ENCODE measurements around the gene TSC2. TPM values are rescaled to one million over a fixed set of nuclear protein-coding genes. Genes with fewer than 3 reads are reported as not detected.
A peak's percentile ranks its signal among the peaks of the same experiment; 100 is the strongest.
"Not testable (repeated sequence)": the region's sequence is repeated elsewhere in the genome, so short reads cannot be mapped to it uniquely, and the experiment has no call there.

Gene TSC2
- total RNA-seq, 1 experiment from 2014 or later, result 109 TPM

- H3K4me3 ChIP-seq (ENCODE audit: low read depth, low read length), result peak overlapping the region; percentile 63
- no peaks in the 10 kb centered on the region for H3K9me3 Mint-ChIP-seq (ENCODE audit: unreplicated experiment)
- intact Hi-C loops (cut with micrococcal nuclease; ENCODE audit: unreplicated experiment), result no loop called here
- peak overlapping the region; percentile 77 for H3K4me3 Mint-ChIP-seq (ENCODE audit: unreplicated experiment)
- peak in 1 of 2 experiments; percentile 26 for DNase-seq
- peak overlapping the region; percentile 53 for H3K27ac Mint-ChIP-seq (ENCODE audit: unreplicated experiment)
- no peaks in the 10 kb centered on the region; the same call in 1 of the 2 replicates for H3K36me3 ChIP-seq (ENCODE audit: control insufficient read depth, insufficient read depth, low read length)
- H3K27me3 Mint-ChIP-seq (ENCODE audit: insufficient read depth, unreplicated experiment), result no peaks in the 10 kb centered on the region
- H3K9me3 ChIP-seq, result no peaks in the 10 kb centered on the region
- ChIA-PET CTCF (interaction anchor here (0.7 to 1.3 kb wide), 2 partner anchors 11 to 132 kb away, joined by 3 to 7 read pairs; partner anchors contain the start of gene NPW), POLR2A (interaction anchor here (0.7 to 1.9 kb wide), 3 partner anchors 44 to 744 kb away, joined by 4 to 16 read pairs (median 6); partner anchors contain the start of genes RPS2, SRRM2 and TRAF7)
- H3K4me1 ChIP-seq, result peaks cover 15% of the 10 kb centered on the region; the same call in 1 of the 2 replicates
- H3K36me3 Mint-ChIP-seq (ENCODE audit: insufficient read depth, unreplicated experiment), result peaks cover 31% of the 10 kb centered on the region
- peaks cover 5% of the 10 kb centered on the region for H3K4me1 Mint-ChIP-seq (ENCODE audit: low read depth, unreplicated experiment)
- no TSS peak for BruUV-seq (replicated peaks)
- TF ChIP-seq CTCF (IDR thresholded peaks at IDR 0.05; ENCODE audit: insufficient read depth in 1 of 2, low read depth in 1 of 2, low read length in 1 of 2, severe bottlenecking in 1 of 2, unreplicated experiment in 1 of 2), result no peak
- no peaks in the 10 kb centered on the region for H3K27me3 ChIP-seq (replicated peaks; ENCODE audit: control insufficient read depth, insufficient read depth, low read length)
These were observed 39.1 kb upstream of the TSC2 start for GRCh38 chr16:2008631-2009163.

DNA sequence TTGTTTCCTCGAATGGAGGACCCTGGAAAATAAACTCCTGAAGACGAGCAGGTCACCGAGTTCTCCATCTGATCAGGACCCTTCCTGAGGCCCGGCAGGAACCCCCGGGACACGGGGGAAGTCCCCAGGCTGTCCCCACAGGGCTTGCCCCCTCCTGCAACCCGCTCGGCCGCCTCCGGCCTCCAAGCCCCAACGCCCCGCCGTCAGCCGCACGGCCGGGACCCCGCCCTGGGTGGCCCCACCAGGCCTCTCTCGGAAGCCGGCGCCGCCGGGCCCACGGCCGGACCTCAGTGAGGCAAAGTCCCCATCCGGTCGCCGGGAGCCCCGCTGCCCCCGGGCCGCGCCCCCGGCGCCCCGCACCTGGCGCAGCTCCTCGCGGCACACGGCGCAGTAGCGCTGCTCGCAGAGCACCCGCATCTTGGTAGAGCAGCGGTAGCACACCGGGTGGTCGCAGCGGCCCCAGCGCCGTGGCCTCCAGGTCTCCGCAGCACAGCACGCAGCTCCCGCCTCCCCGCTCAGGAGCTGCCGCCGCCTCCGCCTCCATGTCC is 38.5 kb upstream of the TSC2 start:
- Mint-ChIP-seq H3K4me3 (ENCODE audit: unreplicated experiment) (peak overlapping the region; percentile 77), H3K4me1 (ENCODE audit: low read depth, unreplicated experiment) (peaks cover 5% of the 10 kb centered on the region), H3K36me3 (ENCODE audit: insufficient read depth, unreplicated experiment) (peaks cover 29% of the 10 kb centered on the region), H3K27me3 (ENCODE audit: insufficient read depth, unreplicated experiment) (no peaks in the 10 kb centered on the region), H3K27ac (ENCODE audit: unreplicated experiment) (no peak overlapping the region), H3K9me3 (ENCODE audit: unreplicated experiment) (no peaks in the 10 kb centered on the region)
- TF ChIP-seq CTCF (IDR thresholded peaks at IDR 0.05; ENCODE audit: insufficient read depth in 1 of 2, low read depth in 1 of 2, low read length in 1 of 2, severe bottlenecking in 1 of 2, unreplicated experiment in 1 of 2), result no peak
- peak in 1 of 2 experiments; percentile 33 for DNase-seq
- Histone ChIP-seq H3K4me3 (ENCODE audit: low read depth, low read length) (peak overlapping the region; percentile 63), H3K4me1 (peaks cover 15% of the 10 kb centered on the region; the same call in 1 of the 2 replicates), H3K9me3 (no peaks in the 10 kb centered on the region), H3K27me3 (replicated peaks; ENCODE audit: control insufficient read depth, insufficient read depth, low read length) (no peaks in the 10 kb centered on the region), H3K36me3 (ENCODE audit: control insufficient read depth, insufficient read depth, low read length) (no peaks in the 10 kb centered on the region; the same call in 1 of the 2 replicates)
- POLR2A ChIA-PET, result interaction anchor here (0.7 to 1.9 kb wide), 3 partner anchors 45 to 743 kb away, joined by 4 to 16 read pairs (median 6); partner anchors contain the start of genes RPS2, SRRM2 and TRAF7
- BruUV-seq (replicated peaks), result no TSS peak
- intact Hi-C loops (cut with micrococcal nuclease; ENCODE audit: unreplicated experiment), result no loop called here
- CTCF ChIA-PET, result interaction anchor here (0.7 to 1.3 kb wide), 2 partner anchors 10 to 131 kb away, joined by 3 to 7 read pairs; partner anchors contain the start of gene NPW

- H3K9me3 Mint-ChIP-seq (ENCODE audit: unreplicated experiment), result no peaks in the 10 kb centered on the region
- intact Hi-C loops (cut with micrococcal nuclease; ENCODE audit: unreplicated experiment), result no loop called here
- Histone ChIP-seq H3K4me3 (ENCODE audit: low read depth, low read length) (peak within 1 kb of the TSS; percentile 77), H3K4me1 (peaks cover 16% of the 10 kb centered on the region), H3K36me3 (ENCODE audit: control insufficient read depth, insufficient read depth, low read length) (no peaks in the 10 kb centered on the region; the same call in 1 of the 2 replicates), H3K27me3 (replicated peaks; ENCODE audit: control insufficient read depth, insufficient read depth, low read length) (no peaks in the 10 kb centered on the region), H3K9me3 (no peaks in the 10 kb centered on the region)
- ChIA-PET POLR2A (interaction anchor here (1.9 kb wide), 1 partner anchor 146 kb away, joined by 16 read pairs; the partner anchor contains the start of gene TRAF7), CTCF (no interaction called here)
- H3K4me1 Mint-ChIP-seq (ENCODE audit: low read depth, unreplicated experiment), result peaks cover 5% of the 10 kb centered on the region
- no peaks in the 10 kb centered on the region for H3K27me3 Mint-ChIP-seq (ENCODE audit: insufficient read depth, unreplicated experiment)
- peak within 1 kb of the TSS; percentile 85 for H3K27ac Mint-ChIP-seq (ENCODE audit: unreplicated experiment)
- no peak for TF ChIP-seq CTCF (IDR thresholded peaks at IDR 0.05; ENCODE audit: insufficient read depth in 1 of 2, low read depth in 1 of 2, low read length in 1 of 2, severe bottlenecking in 1 of 2, unreplicated experiment in 1 of 2)
- TSS peak; percentile 98 for BruUV-seq (replicated peaks)
- peaks cover 22% of the 10 kb centered on the region for H3K36me3 Mint-ChIP-seq (ENCODE audit: insufficient read depth, unreplicated experiment)
- DNase-seq, result peak; percentile 68 to 88
- H3K4me3 Mint-ChIP-seq (ENCODE audit: unreplicated experiment), result peak within 1 kb of the TSS; percentile 82
These were observed 37.8 kb upstream of the TSC2 start, which contains the start of gene ZNF598 for GRCh38 chr16:2009791-2010510. TSS of gene ZNF598 (minus strand) at chr16:2009821.

- H3K4me3 Mint-ChIP-seq (ENCODE audit: unreplicated experiment); H3K9me3 ChIP-seq; H3K27me3 Mint-ChIP-seq (ENCODE audit: insufficient read depth, unreplicated experiment); H3K4me3 ChIP-seq (ENCODE audit: low read depth, low read length); DNase-seq; H3K9me3 Mint-ChIP-seq (ENCODE audit: unreplicated experiment); H3K36me3 ChIP-seq (ENCODE audit: control insufficient read depth, insufficient read depth, low read length); H3K27ac Mint-ChIP-seq (ENCODE audit: unreplicated experiment); POLR2A ChIA-PET; H3K4me1 Mint-ChIP-seq (ENCODE audit: low read depth, unreplicated experiment); H3K27me3 ChIP-seq (replicated peaks; ENCODE audit: control insufficient read depth, insufficient read depth, low read length); BruUV-seq (replicated peaks); intact Hi-C loops (cut with micrococcal nuclease; ENCODE audit: unreplicated experiment): not testable (repeated sequence)
- H3K36me3 Mint-ChIP-seq (ENCODE audit: insufficient read depth, unreplicated experiment), result peaks cover 11% of the 10 kb centered on the region
- CTCF ChIA-PET, result interaction anchor here (1.4 kb wide), 1 partner anchor 11 kb away, joined by 3 read pairs; no protein-coding TSS in a partner anchor
- H3K4me1 ChIP-seq, result peaks cover 27% of the 10 kb centered on the region
These were observed 36.1 kb upstream of the TSC2 start for GRCh38 chr16:2011726-2012125.
